H1 (cell line): ENCODE results near the gene PLPP4. TPM values are rescaled to one million over a fixed set of nuclear protein-coding genes. Genes with fewer than 3 reads are reported as not detected.

ENCODE experiments used
- EP300 ChIP-seq, 2 experiments: IDR thresholded peaks; 1 replicate in 1 of 2; 2 replicates in 1 of 2; pipeline ENCODE4 v1.6.1; 2011 to 2012; ENCODE audit warnings: low read depth in 2 of 2, low read length in 2 of 2, mild to moderate bottlenecking in 2 of 2, borderline replicate concordance in 1 of 2, inconsistent platforms in 1 of 2, moderate library complexity in 1 of 2
- FOSL1 ChIP-seq: IDR thresholded peaks from 2 replicates; pipeline ENCODE4 v1.6.1; 2011; ENCODE audit warnings: mild to moderate bottlenecking, low read depth, low read length, moderate library complexity; ENCODE audit not compliant: insufficient read depth
- GABPA ChIP-seq: IDR thresholded peaks from 2 replicates; pipeline ENCODE4 v1.6.1; 2011; ENCODE audit warnings: mild to moderate bottlenecking, low read length, moderate library complexity, borderline replicate concordance; ENCODE audit not compliant: insufficient read depth
- SIN3A ChIP-seq, 2 experiments: IDR thresholded peaks in 1 of 2; conservative IDR thresholded peaks in 1 of 2; 2 replicates each; pipeline ENCODE4 v1.6.1; 2011 to 2012; ENCODE audit warnings: low read length in 2 of 2, improper control_type of control experiment in 1 of 2, low read depth in 1 of 2, mild to moderate bottlenecking in 1 of 2
- SIRT6 ChIP-seq: IDR thresholded peaks from one replicate; pipeline ENCODE4 v1.7.1; 2012; ENCODE audit warnings: low read length, inconsistent platforms
- SP1 ChIP-seq: IDR thresholded peaks from 2 replicates; pipeline ENCODE4 v1.6.1; 2011; ENCODE audit warnings: low read depth, low read length
- ZNF274 ChIP-seq: IDR thresholded peaks from 2 replicates; pipeline ENCODE4 v1.7.0; 2012; ENCODE audit warnings: low read length, borderline replicate concordance; ENCODE audit errors: extremely low read depth
- polyA plus RNA-seq, 7 experiments: library from polyadenylated mRNA; depleted of rRNA in 3 of 7; stranded (reverse) in 5 of 7; unstranded in 2 of 7; fragments of >200 nt in 5 of 7; fragments of 200-250 nt in 2 of 7; gene quantifications; 1 replicate in 5 of 7; 2 replicates in 1 of 7; 4 replicates in 1 of 7; pipeline versions ENCODE4 v1.2.1 to v1.2.3, GENCODE V29; 2011 to 2013; ENCODE audit warnings: missing spikeins in 2 of 7, mixed read lengths in 2 of 7
- total RNA-seq: library from RNA; stranded (reverse); fragmentation: NEBNext Ultra II Directional; extraction: Animal tissue kit (Norgen Biotek cat#: 25700); gene quantifications from 2 replicates; pipeline ENCODE4 v1.2.1, GENCODE V29; 2021
- TF ChIP-seq, protein P1 (sequence below): fragments of 300-600 bp; sonication (generic); IDR thresholded peaks from 2 replicates; pipeline ENCODE4 v1.7.1; 2012; ENCODE audit warnings: low read length, moderate library complexity, mild to moderate bottlenecking, inconsistent platforms; ENCODE audit not compliant: insufficient replicate concordance

The PLPP4 gene
- total and polyA plus RNA-seq, 2 of the 8 experiments (the other 6 are each of a cell fraction or from before 2014, with no cell fraction given) = 0.30 TPM; not detected in 1

DNA sequence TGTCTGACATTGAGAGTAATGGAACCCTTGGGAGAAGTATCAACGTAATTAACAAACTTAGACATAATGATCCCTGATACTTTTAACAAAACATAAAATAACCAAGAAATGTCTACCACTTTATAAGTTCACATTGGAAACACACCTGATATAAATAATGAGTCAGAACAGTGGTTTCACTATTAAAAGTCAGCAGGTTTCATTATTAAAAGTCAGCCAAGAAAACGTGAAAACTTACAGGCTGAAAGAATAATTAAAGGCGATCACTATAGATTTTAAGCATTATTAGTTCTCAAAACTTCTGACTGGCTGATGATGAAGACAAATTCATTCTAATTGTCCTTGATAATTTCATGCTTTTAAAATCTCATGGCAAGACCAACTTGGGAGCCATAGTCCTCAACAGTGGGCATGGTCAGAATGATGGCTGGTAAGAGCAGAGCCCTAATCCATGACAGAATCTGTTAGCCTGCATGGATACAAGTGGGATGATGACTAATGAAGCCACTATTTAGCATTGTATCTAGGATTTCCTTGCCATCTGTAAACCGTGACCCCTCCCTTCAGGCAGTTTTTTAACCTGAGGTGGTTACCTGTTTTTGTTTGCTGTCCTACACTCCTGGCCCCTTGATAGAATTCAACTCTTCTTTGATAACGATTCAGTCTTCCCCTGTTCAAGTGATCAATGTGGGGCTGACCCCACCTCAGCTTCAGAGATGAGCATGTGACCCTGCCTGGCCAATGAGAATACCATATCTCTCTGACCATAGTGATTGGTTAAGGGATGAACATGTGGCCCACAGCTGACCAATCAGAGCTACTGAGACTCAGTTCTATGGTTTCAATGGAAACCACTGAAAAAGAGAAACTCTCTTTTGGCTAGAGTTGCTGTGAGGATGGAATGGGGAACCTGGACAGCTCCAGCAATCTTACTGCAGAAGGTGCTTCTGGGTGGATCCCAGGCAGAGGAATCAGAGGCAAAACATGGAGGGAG lies 151.0 kb downstream of the PLPP4 start (continued):
- TF ChIP-seq, protein P1, sequence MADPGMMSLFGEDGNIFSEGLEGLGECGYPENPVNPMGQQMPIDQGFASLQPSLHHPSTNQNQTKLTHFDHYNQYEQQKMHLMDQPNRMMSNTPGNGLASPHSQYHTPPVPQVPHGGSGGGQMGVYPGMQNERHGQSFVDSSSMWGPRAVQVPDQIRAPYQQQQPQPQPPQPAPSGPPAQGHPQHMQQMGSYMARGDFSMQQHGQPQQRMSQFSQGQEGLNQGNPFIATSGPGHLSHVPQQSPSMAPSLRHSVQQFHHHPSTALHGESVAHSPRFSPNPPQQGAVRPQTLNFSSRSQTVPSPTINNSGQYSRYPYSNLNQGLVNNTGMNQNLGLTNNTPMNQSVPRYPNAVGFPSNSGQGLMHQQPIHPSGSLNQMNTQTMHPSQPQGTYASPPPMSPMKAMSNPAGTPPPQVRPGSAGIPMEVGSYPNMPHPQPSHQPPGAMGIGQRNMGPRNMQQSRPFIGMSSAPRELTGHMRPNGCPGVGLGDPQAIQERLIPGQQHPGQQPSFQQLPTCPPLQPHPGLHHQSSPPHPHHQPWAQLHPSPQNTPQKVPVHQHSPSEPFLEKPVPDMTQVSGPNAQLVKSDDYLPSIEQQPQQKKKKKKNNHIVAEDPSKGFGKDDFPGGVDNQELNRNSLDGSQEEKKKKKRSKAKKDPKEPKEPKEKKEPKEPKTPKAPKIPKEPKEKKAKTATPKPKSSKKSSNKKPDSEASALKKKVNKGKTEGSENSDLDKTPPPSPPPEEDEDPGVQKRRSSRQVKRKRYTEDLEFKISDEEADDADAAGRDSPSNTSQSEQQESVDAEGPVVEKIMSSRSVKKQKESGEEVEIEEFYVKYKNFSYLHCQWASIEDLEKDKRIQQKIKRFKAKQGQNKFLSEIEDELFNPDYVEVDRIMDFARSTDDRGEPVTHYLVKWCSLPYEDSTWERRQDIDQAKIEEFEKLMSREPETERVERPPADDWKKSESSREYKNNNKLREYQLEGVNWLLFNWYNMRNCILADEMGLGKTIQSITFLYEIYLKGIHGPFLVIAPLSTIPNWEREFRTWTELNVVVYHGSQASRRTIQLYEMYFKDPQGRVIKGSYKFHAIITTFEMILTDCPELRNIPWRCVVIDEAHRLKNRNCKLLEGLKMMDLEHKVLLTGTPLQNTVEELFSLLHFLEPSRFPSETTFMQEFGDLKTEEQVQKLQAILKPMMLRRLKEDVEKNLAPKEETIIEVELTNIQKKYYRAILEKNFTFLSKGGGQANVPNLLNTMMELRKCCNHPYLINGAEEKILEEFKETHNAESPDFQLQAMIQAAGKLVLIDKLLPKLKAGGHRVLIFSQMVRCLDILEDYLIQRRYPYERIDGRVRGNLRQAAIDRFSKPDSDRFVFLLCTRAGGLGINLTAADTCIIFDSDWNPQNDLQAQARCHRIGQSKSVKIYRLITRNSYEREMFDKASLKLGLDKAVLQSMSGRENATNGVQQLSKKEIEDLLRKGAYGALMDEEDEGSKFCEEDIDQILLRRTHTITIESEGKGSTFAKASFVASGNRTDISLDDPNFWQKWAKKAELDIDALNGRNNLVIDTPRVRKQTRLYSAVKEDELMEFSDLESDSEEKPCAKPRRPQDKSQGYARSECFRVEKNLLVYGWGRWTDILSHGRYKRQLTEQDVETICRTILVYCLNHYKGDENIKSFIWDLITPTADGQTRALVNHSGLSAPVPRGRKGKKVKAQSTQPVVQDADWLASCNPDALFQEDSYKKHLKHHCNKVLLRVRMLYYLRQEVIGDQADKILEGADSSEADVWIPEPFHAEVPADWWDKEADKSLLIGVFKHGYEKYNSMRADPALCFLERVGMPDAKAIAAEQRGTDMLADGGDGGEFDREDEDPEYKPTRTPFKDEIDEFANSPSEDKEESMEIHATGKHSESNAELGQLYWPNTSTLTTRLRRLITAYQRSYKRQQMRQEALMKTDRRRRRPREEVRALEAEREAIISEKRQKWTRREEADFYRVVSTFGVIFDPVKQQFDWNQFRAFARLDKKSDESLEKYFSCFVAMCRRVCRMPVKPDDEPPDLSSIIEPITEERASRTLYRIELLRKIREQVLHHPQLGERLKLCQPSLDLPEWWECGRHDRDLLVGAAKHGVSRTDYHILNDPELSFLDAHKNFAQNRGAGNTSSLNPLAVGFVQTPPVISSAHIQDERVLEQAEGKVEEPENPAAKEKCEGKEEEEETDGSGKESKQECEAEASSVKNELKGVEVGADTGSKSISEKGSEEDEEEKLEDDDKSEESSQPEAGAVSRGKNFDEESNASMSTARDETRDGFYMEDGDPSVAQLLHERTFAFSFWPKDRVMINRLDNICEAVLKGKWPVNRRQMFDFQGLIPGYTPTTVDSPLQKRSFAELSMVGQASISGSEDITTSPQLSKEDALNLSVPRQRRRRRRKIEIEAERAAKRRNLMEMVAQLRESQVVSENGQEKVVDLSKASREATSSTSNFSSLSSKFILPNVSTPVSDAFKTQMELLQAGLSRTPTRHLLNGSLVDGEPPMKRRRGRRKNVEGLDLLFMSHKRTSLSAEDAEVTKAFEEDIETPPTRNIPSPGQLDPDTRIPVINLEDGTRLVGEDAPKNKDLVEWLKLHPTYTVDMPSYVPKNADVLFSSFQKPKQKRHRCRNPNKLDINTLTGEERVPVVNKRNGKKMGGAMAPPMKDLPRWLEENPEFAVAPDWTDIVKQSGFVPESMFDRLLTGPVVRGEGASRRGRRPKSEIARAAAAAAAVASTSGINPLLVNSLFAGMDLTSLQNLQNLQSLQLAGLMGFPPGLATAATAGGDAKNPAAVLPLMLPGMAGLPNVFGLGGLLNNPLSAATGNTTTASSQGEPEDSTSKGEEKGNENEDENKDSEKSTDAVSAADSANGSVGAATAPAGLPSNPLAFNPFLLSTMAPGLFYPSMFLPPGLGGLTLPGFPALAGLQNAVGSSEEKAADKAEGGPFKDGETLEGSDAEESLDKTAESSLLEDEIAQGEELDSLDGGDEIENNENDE = no peak
- TF ChIP-seq FOSL1 (no peak), EP300 (IDR thresholded peaks at IDR 0.05; ENCODE audit: borderline replicate concordance in 1 of 2, low read depth in 2 of 2, low read length in 2 of 2) (no peak), GABPA (no peak), SP1 (no peak), SIN3A (conservative IDR thresholded peaks at IDR 0.05 in 1 of 2, IDR thresholded peaks at IDR 0.05 in 1 of 2; ENCODE audit: low read depth in 1 of 2, low read length in 2 of 2) (no peak), SIRT6 (no peak), ZNF274 (no peak)
